ENCODE data around the gene TFAP2B. TPM values are rescaled to one million over a fixed set of nuclear protein-coding genes. Genes with fewer than 3 reads are reported as not detected.

Gene TFAP2B
- total and polyA plus RNA-seq, 4 donors, result 0.02 TPM; not detected in 3

- Histone ChIP-seq H3K9ac (ENCODE audit: insufficient read depth in 1 of 2, low read length in 2 of 2) (no peak overlapping the region), H3K4me1 (ENCODE audit: control insufficient read depth in 5 of 5, insufficient read depth in 5 of 5, low read length in 5 of 5) (no peaks in the 10 kb centered on the region), H3K36me3 (ENCODE audit: control insufficient read depth in 4 of 4, insufficient read depth in 4 of 4, low read length in 4 of 4) (no peaks in the 10 kb centered on the region), H3K27ac (ENCODE audit: low read depth in 1 of 2, low read length in 1 of 2) (no peak overlapping the region), H3K4me3 (no peak overlapping the region), H3K27me3 (ENCODE audit: control insufficient read depth in 3 of 3, insufficient read depth in 3 of 3, low read length in 2 of 3) (peaks cover 0 to 2% (median 0%) of the 10 kb centered on the region in 3 donors), H3K9me3 (ENCODE audit: control insufficient read depth in 4 of 4, insufficient read depth in 3 of 4, low read length in 3 of 4) (no peaks in the 10 kb centered on the region)
- DNase-seq (no peak), ATAC-seq (ENCODE audit: insufficient read depth, low FRiP score) (no peak)
- TF ChIP-seq CTCF (IDR thresholded peaks at IDR 0.05; ENCODE audit: control extremely low read depth, extremely low read depth), result no peak
- WGBS, 2 donors, result 0 to 2% methylated on average over 1 of the region's 1 CpG
Measured at GRCh38 chr6:50861692-50862091, 43.0 kb downstream of the TFAP2B start.

DNA sequence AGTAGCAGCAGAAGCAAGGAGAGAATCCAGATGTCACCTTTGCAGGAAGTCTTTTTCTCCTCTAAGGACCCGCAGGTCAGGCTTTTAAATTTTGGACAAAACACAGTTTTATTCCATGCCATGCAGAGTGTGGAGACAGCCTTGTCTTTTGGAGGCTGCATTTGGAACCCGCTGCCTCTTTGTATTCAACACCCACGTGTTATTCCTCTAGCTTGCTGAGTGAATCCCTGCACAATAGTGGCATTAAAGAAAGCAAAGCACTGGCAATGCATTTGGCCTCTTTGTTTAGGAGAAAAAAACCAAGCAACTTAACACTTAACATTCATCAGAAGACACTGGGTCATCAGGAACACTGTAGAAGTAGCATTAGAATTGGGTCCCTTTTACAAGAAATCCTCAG lies 43.5 kb downstream of the TFAP2B start:
- no peak overlapping the region for H3K4me3 ChIP-seq
- H3K9me3 ChIP-seq (ENCODE audit: control insufficient read depth in 4 of 4, insufficient read depth in 3 of 4, low read length in 3 of 4), result no peaks in the 10 kb centered on the region
- no peak overlapping the region for H3K27ac ChIP-seq (ENCODE audit: low read depth in 1 of 2, low read length in 1 of 2)
- no peak overlapping the region for H3K9ac ChIP-seq (ENCODE audit: insufficient read depth in 1 of 2, low read length in 2 of 2)
- TF ChIP-seq CTCF (IDR thresholded peaks at IDR 0.05; ENCODE audit: control extremely low read depth, extremely low read depth), result no peak
- ATAC-seq (ENCODE audit: insufficient read depth, low FRiP score) (no peak), DNase-seq (no peak)
- no peaks in the 10 kb centered on the region for H3K4me1 ChIP-seq (ENCODE audit: control insufficient read depth in 5 of 5, insufficient read depth in 5 of 5, low read length in 5 of 5)
- peaks cover 0 to 2% (median 0%) of the 10 kb centered on the region in 3 donors for H3K27me3 ChIP-seq (ENCODE audit: control insufficient read depth in 3 of 3, insufficient read depth in 3 of 3, low read length in 2 of 3)
- WGBS, 2 donors, result 74 to 77% methylated on average over 3 of the region's 3 CpGs
- H3K36me3 ChIP-seq (ENCODE audit: control insufficient read depth in 4 of 4, insufficient read depth in 4 of 4, low read length in 4 of 4), result no peaks in the 10 kb centered on the region

GRCh38 chr6:50864601-50865000 lies 45.9 kb downstream of the TFAP2B start:
- no peak for DNase-seq
- H3K27ac ChIP-seq (ENCODE audit: low read depth in 1 of 2, low read length in 1 of 2), result no peak overlapping the region
- 41 to 51% methylated on average over 1 of the region's 1 CpG for WGBS, 2 donors
- H3K9ac ChIP-seq (ENCODE audit: insufficient read depth in 1 of 2, low read length in 2 of 2), result no peak overlapping the region
- no peak overlapping the region for H3K4me3 ChIP-seq
- no peaks in the 10 kb centered on the region for H3K36me3 ChIP-seq (ENCODE audit: control insufficient read depth in 4 of 4, insufficient read depth in 4 of 4, low read length in 4 of 4)
- peaks cover 0 to 2% (median 0%) of the 10 kb centered on the region in 3 donors for H3K27me3 ChIP-seq (ENCODE audit: control insufficient read depth in 3 of 3, insufficient read depth in 3 of 3, low read length in 2 of 3)
- H3K9me3 ChIP-seq (ENCODE audit: control insufficient read depth in 4 of 4, insufficient read depth in 3 of 4, low read length in 3 of 4), result no peaks in the 10 kb centered on the region
- ATAC-seq (ENCODE audit: insufficient read depth, low FRiP score), result no peak
- no peak for TF ChIP-seq CTCF (IDR thresholded peaks at IDR 0.05; ENCODE audit: control extremely low read depth, extremely low read depth)
- H3K4me1 ChIP-seq (ENCODE audit: control insufficient read depth in 5 of 5, insufficient read depth in 5 of 5, low read length in 5 of 5), result no peaks in the 10 kb centered on the region

- peaks cover 0 to 2% (median 0%) of the 10 kb centered on the region in 3 donors for H3K27me3 ChIP-seq (ENCODE audit: control insufficient read depth in 3 of 3, insufficient read depth in 3 of 3, low read length in 2 of 3)
- no peaks in the 10 kb centered on the region for H3K9me3 ChIP-seq (ENCODE audit: control insufficient read depth in 4 of 4, insufficient read depth in 3 of 4, low read length in 3 of 4)
- 93 to 97% methylated on average over 1 of the region's 1 CpG for WGBS, 2 donors
- no peaks in the 10 kb centered on the region for H3K4me1 ChIP-seq (ENCODE audit: control insufficient read depth in 5 of 5, insufficient read depth in 5 of 5, low read length in 5 of 5)
- no peak overlapping the region for H3K4me3 ChIP-seq
- TF ChIP-seq CTCF (IDR thresholded peaks at IDR 0.05; ENCODE audit: control extremely low read depth, extremely low read depth), result no peak
- H3K9ac ChIP-seq (ENCODE audit: insufficient read depth in 1 of 2, low read length in 2 of 2), result no peak overlapping the region
- H3K36me3 ChIP-seq (ENCODE audit: control insufficient read depth in 4 of 4, insufficient read depth in 4 of 4, low read length in 4 of 4), result no peaks in the 10 kb centered on the region
- DNase-seq (no peak), ATAC-seq (ENCODE audit: insufficient read depth, low FRiP score) (no peak)
- no peak overlapping the region for H3K27ac ChIP-seq (ENCODE audit: low read depth in 1 of 2, low read length in 1 of 2)
Measured at GRCh38 chr6:50868466-50868865, 49.8 kb downstream of the TFAP2B start.
